Stimulated activated CD4-positive, alpha-beta T cell treated with anti-CD3 and anti-CD28 coated beads, Interleukin-12 subunit alpha, Interleukin-12 subunit beta, amount 100 ng/mL, for 48 hours (primary cell): ENCODE measurements around the gene DCLK1.

Experiments
- DNase-seq, 3 donors: peaks; one replicate each; pipeline ENCODE4 v3.0.0-alpha.2; 2020; ENCODE audit warnings: low read depth in 2 of 3, low spot score in 1 of 3

Gene DCLK1

DNA sequence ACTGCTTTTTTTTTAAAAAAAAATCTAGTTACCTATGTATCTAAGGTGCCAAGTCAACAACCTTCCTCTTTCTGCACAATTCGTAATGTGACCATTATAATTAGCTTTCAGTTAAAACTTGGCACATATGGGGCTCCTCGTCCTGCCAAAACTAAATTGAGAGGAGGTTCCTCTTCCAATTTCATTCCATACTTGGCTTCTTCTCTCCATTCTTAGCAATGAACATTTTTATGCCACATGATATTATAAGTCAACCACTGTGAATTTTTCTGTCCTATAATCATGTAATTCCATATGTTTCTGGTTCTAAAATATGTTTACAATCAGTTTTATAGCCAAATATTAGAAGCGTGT, 177.0 kb downstream of the DCLK1 start:
- DNase-seq, result no peak

DNA sequence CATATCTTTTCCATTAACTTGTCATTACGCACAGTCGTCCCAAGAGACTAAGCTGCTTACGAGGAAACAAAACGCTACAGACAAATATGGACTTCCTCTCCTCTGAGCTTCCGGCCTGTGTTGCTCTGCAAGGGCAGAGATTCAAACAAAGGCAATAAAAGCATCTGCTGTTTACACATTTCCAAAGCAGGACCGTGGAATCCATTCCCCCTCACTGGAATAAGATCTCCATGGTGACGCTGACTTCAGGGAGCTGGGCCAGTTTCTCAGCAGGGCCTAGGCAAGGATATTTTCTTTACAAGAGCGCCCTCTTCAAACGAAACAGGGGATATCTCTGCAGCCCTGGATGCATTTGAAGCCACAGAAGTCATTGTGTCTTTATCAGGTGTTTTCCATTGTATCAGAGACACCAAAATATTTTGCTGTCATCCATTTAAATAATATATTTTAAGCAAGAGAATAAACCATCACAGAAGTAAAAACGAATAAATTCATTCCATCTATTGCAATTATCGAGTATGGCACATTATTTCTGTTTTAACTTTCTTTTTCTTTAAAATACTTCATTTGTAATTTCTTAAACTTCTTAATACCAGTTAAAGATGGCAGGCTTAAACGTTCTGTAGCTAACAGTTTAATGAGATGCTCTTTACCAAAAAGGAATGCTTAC, 177.5 kb downstream of the DCLK1 start:
- no peak for DNase-seq

DNA sequence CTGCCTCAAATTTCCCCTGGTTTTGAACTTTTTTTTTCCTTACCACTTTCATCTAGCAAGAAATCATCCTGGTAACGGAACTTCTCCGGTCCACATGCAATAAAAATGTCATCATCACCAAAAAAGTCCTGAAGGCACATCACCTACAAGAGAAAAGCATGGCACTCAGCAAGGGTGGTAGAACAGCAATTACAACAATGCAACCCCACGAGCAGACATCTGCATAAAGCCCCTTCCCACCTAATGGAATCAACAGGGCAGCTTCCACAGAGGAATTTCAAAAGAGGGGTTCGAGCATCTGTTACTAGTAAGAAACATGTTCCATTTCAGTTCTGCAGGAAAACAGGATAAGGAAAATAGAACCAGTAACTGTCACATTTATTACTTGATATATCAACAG, 183.9 kb downstream of the DCLK1 start:
- DNase-seq, result no peak

DNA sequence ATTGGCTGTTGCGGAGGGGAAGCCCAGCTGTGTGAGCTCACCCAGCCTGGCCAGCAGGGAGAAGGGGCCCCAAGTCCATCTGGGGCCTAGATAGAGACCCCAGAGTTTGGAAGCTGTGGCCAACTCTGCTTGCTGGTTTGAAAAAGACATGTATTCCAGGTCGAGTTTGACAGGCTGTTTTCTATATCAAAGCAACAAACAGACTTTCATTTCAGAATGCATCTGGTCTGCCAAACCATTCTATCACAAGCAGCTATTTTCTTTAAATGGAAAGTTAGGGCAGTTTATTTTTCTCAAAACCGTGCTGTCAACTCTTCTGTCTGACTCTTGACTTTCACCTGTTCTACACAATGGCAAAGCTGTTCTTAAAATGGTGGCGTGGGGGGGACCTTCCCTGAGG, 185.8 kb downstream of the DCLK1 start:
- DNase-seq, result no peak

DNA sequence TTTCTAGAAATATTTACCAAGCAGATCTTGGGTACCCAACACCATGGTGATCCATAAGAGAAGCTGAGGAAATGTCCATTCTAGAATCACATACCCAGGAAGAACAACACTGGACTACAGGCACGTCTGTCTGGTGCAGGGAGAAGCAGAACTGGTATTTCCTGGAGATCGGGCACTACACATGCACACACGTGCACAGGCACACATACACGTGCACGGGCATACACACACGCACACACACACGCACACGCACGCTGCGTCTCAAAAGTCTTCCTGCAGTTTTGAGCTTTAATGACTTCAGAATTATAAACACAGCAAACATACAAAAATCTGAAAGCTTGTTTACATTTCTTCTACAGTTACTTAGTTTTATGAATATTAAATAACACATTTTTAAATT, 189.8 kb downstream of the DCLK1 start:
- DNase-seq, result no peak

DNA sequence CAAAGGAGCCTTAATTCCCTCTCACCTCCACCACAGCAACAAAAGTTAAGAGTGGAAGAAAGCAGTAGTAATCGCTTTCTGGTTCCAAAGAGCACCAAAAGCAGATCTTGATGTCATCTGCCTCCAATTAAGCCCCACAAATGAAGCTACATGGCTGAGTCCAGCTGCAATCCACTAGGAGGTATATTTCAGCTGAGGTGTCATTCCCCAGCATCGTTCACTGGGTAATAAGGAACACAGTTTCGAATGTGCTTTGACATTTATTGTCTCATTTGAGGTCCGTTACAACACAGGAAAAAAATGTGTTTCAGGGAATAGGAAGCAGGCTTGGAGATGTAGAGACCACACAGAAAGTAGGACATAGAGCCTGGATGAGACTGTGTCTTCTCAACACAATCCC, 190.4 kb downstream of the DCLK1 start:
- DNase-seq, result no peak

DNA sequence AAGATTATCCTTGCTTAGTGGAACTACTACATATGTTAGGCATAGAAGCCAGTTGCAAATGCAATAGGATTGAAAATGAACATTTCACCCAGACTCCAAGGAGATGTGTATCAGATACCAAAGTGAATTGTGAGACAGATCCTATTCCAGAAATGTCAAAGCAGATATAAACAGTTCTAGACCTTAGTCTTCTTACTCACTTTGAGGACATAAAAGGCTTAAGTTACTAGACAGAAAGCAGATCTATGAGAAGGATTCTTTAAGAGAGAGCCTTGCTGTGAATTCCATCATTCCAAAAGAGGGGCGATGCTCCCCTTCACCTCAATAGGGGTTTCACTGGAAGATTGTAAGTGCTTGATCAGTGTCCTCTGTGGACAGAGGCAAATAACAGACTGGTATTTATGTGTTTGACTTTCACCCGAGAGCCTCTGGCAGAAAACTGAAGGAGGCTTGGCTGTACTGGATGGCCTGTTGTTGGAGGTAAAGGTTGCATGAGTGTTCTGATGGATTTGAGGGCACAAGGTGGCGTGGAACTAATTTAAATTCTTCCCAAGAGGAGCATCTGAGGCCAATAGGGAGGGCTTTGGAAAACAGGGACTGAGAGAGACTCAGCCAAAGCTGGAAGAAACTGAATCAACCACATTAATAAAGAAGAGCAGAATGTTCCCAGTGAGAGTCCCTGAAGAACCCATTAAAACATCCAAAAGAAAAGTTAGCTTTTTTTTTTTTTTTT, 194.8 kb downstream of the DCLK1 start:
- DNase-seq, result no peak

DNA sequence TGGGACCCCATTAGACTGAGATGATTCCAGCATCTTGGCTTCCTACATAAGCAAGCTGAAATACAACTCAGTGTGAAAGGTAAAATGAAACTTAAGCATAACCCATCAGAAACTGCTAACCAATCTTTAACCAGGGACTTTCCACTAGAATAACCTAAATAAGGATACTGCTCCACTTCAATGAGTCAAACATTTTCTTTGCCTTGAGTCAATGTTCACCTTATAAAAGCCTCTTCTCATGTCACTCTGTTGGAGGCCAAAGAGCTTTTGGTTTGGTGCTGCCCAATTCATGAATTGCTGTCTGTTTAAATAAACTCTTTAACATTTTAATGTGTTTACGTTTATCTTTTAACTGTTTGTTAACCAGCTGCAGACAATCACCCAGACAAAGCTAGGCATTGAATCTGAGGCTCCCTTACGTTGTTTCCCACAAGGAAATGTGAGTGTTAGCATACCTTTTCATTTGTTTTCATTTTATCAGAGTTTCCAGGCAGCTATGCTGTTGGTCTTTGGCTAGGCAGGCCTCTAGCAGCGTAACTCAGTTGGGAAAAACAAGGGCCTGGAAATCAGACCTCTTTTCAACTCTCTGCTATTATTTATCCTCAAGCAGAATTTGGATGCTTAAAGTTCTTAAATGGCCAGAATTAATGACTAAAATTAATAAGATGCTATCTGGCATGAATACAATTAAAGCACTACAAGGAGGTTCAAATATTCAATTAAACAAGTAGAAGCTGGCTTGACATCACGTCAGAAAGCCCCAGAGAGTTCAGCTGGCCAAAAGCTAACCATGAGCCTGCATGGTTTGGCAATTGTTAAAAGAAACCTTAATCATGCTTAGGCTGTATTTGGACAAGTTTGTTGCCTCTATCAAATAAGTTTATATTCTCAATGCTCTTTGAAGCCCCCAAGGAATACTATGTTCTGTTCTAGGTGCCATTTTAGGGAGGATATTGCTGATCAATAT, 200.2 kb downstream of the DCLK1 start:
- DNase-seq, result no peak

DNA sequence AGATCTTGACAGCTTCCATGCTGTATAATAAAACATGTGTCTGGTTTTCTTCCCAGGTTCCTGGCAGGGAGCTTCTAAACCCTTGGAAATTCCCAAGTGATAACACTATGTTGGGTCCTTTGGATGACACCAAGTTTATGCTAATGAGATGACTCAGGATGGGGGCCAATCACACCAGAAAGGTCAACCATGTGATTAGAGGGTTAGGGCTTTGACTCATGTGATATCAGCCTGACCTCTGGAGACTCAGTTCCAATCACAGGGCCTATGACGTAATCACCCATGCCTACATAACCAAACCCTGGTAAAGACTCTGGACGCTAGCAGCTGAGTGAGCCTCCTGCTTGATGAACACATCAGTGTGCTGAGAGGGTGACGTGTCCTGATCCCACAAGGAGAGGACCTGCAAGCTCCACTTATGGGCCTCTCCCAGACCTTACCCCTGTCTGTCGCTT, 203.6 kb downstream of the DCLK1 start:
- no peak for DNase-seq

DNA sequence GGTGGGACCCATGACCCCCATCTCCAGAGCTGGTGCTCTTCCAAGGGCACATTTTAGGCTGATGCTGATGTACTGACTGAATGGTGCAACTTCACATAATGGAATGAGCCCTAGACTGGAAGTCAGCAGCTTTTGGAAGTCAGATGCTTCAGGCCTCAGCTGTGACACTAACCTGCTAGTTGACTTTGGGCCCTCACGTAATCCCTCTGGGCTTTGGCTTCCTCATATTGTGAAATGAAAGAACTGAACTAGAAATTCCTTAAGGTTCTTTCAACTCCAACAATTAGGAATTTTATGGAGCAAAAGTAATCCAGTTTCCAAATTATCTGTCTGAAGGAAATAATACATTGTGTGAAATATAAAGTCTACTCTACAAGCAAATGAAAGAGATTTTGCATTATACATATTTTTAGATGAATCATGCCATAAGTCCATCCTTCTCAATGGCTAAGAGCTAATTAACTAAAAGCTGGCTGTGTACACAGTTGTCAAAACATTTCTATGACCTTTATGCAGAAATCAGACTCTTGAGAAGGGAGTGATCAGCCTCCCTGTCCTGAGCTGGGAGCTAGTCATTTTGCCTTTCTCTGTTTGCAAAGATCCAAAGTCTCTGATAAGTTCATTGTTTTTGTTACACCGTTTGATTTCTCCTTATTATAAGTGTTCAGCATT, 204.2 kb downstream of the DCLK1 start:
- no peak for DNase-seq

DNA sequence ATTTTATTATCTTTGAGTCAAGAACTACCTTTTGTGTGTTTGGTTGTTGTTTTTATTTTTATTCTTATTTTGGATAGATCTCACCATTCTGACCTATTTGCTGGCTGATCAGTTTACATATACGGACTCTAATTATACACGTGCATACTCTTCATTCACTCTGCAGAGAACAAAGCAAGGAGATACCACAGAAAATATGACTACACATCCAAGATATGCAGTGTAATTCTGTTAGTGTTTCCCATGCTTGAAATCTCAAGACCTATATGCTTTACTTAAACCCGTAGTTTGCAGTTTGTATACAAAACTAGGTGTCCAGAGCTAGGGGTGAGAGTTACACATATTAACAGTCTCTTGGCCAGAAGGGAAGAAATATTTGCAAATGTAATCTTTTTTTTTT, 205.5 kb downstream of the DCLK1 start:
- no peak for DNase-seq

DNA sequence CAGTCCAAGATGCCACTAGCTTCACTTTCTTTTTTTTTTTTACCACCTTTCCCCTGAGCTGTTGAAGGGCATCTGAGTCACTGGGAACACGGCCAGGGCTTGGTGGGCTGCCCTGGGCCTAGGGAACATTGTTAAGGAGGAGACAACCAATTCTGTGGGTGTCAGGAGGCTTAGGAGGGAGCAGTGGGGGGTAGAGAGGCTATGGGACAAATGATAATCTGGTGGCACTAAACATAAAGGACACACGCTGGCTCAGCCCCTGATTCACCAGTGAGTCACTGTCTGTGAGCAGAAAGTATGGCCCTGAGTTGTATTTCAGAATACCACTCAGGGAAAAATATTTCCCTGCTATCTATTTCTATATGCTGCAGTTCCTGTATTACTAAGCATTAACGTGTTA, 207.8 kb downstream of the DCLK1 start:
- no peak for DNase-seq

DNA sequence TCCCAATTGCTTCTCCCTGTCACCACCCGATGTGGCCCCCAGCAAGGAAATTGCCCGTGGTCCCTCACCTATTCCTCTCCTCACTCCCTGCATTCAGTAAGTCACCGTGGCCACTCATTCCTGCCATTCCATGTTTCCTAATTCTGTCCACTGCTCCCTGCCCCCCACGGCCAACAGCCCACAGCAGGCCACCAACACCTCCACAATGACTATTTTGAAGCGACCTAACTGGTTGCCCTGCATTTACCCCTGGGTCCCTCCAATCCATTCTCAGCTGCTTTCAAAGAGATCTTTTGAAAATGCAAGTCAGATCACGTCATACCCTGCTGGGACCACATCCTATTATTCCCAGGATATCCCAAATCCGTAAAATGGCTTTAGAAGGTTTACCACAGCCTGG, 210.4 kb downstream of the DCLK1 start:
- no peak for DNase-seq

DNA sequence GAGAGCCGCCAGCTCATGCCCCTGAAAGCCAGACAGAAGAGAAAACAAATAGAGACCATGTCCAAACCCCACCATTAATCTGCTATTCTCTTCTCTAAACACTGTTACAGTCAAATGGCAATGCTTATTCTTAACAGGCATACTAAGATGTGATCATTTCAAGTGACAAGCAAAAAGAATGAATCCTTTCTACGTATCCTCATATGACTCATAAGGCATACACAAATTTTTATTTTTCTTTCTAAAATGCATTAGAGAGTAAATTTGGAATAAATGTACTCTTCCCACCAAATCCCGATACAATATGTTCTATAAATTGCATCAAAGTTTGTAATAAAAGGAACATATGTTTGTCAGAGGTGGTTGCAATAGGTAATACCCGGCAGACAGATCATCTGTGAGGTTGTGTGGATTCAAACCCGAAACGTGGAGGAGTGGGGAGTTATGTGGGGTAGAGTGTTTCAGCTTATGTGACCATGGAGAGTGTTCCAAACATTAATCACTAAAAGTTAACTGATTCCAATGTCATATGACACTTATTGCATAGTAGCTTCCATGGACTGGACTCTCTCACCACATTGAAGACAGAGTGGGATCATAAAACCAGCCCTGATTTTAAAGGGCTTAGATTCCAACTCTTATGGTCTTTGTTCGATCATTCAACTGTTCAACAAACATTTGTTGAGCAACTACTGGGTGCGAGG, 213.1 kb downstream of the DCLK1 start:
- DNase-seq, result no peak

DNA sequence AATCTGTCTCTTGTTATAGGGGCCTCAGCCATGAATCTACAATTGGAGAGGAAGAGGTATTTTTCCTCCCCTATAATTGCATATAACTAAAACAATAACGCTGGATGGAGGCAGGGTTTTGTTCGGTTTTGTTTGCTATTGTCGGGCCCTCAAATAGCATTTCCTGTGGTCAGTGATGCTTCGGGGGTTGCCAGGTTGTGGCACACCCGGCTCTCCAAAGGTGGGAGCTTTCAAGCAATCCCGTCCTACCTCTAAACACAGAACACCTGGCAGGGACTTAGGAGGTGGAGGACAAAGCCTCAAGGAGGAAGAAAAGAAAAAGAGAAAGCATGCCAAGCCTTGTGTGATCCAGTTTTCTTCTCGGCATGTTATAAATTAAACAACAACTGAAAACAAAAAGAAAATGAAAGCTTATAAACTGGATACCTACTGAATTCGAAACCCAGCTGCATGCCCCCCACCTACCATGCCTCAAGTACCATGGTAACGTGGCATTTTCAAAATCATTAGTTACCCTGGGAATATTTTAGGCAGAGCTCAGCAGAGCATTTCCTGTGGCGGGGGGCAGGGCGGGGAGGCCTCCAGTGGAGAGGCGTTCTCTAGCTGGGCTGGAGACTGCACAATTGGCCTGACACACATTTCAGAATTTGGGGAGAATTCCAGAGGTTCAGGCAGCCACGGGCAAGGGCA, 213.8 kb downstream of the DCLK1 start:
- DNase-seq, result no peak

DNA sequence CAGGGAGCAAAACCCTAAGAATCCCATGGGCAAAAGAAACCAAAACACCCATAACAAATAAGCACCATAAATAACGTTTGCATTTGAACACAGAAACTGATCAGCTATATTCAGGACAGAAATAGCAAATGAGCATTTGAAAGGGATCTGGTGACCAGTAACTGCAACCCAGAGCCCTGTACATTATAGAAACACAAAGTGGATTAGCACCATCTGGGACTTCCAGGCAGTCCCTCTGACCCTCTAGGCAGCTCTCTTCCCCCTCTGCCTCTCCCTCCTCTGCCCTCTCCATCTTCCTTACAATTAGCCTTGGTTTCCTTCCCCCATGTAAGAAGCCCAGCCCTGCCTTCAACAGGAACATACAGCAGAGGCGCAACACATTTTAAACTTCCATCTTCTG, 215.0 kb downstream of the DCLK1 start:
- DNase-seq, result no peak

DNA sequence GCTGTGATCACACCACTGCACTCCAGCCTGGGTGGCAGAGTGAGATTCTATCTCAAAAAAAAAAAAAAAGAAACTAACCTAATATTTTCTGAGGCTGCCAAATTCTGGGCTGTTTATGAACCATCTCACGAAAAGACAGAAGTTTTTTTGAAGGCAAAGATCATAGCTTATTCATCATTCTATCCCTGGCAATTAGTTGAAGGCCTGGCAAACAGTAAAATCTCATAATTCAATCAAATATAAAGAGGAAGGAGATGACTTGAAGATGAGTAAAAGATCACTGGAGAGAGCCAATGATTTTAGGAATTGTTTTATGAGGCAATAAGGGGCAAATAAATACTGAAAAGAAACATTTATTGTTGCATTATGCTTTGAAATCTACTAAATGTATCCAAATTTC, 216.5 kb downstream of the DCLK1 start:
- DNase-seq, result no peak

DNA sequence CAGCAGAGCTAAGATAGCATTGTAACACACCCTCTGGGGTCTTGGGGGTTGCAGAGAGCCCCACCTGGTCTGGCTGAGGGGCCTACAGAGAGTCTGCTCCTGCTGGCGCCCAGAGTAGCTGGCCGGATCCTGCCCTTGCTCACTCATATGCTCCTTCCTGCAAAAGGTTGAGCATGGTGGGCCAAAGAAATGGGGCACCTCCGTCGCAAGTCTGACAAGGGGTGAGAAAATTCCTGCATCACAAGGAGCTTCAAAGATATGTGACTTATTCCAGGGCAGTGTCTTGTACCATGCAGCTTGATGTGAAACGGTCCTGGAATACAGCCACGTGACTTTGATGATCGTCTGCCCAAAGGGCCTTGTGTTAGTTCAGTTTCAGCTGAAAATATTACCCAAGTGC, 218.3 kb downstream of the DCLK1 start:
- no peak for DNase-seq

DNA sequence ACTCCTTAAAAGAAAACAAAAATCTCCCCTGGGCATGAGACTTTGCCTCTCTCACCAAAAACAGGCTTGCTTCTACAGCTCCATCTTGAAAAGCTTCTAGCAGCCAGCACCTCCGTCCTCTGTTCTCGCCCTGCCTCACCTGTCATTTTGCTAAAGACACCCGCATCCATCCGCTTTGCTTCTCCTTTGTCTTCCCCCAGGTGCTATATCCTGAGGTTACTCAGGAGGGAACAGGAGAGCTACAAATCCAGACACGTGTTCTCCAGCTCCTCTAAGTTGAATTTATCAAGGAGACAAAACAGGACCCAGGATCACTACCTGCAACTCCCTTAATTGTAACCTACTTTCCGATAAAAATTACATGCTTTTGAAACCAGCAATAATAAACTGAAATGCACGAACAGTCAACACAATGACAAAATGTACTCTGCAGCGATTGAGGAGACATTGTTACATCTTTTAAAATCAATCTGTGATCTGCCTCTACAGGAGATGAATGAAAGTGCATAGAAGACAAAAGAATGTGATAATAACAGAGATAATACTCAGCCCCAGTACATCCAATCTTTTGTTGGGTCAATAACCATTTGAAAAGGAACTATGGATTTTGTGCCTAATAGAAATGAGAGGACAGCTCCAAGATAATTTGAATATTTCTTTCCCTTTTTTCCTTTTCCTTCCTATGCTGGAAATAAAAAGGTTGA, 221.2 kb downstream of the DCLK1 start:
- DNase-seq, result no peak

DNA sequence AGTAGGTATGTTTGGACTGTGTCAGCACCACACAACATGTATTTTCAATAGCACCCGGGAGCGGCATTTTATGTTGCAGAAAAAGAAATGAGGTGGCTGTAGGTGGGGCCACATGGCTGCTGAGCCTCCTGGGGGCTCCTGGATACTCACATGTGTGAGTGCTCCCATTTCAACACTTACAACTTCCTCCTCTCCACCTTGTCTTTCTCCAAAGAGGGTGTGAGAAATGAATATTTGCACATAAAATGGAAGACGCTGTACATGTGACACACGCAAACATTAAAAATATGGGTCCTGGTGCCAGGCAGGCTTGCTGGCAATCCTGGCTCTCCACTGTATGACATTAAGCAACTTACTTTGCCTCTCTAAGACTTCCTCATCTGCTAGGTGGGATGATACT, 222.1 kb downstream of the DCLK1 start:
- DNase-seq, result no peak
